HG03342 (cell line): ENCODE measurements around the gene NDE1.
"Not testable (repeated sequence)": the region's sequence is repeated elsewhere in the genome, so short reads cannot be mapped to it uniquely, and the experiment has no call there.

ENCODE experiments used
- ATAC-seq: cut with Tn5 transposase; IDR thresholded peaks from one replicate; pipeline ENCODE4 v1.9.1; 2021; ENCODE audit warnings: mild to moderate bottlenecking, moderate library complexity; ENCODE audit not compliant: unreplicated experiment

Gene NDE1

DNA sequence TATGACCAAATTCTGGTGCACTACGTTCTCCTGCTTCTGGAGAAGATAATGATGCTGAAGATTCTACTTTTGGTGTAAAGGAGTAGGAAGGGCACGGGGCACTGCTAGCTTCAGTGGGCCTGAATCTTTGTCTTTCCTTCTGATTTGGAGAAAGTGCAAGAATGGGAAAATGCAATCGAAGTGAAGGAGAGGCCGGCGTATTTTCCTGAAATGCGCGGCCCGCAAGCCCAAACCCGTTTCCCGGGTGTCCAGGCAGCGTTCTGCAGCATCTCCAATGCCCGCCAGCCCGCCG lies 372 bp upstream of the NDE1 start:
- no peak for ATAC-seq

DNA sequence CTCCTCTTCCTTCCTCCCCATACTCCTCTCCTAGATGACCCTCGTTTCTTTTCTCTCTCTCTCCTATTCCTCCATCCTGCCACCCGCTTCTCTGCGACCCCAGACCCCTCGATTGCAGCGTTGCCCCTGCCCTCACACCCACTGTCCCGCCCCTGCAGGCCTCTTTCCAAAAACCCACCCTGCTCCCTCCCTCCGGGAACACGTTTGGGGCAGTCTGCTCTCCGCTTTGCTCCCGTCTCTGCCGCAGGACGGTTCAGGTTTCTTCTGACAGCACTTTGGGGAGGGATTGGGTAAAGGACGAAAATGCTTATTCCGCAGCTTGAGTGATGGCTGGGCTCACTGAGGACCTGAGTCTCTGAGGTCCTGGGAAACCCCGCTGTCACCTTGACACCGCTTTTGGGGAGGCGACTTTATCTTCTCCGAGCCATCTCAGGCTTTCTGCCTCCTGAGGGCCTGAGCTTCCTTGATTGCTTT lies 690 bp downstream of the NDE1 start:
- no peak for ATAC-seq

DNA sequence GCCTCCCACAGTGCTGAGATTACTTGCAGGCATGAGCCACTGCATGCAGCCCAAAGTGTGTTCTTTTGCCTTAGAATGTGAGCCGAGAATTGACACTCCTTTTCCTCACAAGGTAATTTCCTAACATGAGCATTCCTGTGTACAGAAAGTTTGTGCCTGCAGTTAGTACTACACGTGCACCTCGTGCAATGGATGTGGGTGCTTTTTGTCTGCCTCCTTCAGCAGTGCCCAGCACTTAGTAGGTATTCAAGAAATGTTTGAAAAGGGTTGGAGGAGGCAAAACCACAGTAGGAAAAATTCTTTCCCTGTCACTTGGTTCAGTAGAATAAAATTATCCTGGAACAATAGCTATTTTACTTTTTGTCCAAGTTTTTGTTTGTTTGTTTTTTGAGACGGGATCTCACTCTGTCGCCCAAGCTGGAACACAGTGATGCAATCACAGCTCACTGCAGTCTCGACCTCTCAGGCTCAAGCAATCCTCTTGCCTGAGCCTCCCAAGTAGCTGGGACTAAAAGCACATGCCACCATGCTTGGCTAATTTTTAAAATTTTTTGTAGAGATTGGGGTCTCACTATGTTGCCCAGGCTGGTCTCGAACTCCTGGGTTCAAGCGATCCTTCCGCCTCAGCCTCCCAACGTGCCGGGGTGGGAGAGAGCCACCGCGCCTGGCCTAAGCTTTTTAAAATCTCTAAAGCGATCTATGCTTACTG lies 2.4 kb downstream of the NDE1 start:
- ATAC-seq = no peak

DNA sequence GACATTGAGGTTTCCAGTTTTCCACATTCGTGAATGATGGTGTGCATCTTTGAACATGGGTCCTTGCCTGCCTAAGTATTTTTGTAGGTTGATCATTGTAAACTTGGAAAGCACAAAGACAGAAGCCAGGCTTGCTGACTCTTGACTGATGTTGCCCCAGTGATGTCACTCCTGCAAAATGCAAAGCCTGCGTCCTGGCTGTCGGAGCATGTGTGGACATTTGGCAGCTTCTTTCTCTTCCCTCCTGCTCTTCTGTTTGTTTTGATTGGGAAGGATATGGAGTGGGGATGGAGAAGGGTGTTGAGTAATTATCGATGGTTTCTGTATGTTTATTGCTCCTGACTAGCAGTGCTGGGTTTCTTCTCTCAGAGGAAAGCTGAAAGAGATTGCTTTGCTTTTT lies 3.2 kb downstream of the NDE1 start:
- no peak for ATAC-seq

DNA sequence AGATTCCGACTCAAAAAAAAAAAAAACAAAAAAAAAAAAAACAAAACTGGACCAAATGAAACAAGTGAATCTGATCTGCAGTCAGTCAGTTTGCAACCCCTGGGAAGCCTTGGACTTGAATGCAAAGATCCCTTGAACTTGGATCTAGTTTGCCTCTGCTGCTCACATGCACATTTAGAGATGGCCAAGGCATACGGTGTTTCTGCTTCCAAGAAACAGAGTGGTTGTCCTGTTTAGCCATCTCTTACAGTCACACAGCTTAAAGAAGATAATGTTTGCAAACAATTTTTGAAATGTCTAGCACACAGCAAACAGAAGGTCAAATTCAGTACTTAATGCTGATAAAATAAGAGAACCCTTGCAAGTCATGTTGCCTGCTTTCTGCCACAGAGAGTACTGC lies 4.5 kb downstream of the NDE1 start:
- no peak for ATAC-seq

DNA sequence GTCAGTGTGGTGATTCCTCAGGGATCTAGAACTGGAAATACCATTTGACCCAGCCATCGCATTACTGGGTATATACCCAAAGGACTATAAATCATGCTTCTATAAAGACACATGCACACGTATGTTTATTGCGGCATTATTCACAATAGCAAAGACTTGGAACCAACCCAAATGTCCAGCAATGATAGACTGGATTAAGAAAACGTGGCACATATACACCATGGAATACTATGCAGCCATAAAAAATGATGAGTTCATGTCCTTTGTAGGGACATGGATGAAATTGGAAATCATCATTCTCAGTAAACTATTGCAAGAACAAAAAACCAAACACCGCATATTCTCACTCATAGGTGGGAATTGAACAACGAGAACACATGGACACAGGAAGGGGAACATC lies 5.5 kb downstream of the NDE1 start:
- ATAC-seq = not testable (repeated sequence)

DNA sequence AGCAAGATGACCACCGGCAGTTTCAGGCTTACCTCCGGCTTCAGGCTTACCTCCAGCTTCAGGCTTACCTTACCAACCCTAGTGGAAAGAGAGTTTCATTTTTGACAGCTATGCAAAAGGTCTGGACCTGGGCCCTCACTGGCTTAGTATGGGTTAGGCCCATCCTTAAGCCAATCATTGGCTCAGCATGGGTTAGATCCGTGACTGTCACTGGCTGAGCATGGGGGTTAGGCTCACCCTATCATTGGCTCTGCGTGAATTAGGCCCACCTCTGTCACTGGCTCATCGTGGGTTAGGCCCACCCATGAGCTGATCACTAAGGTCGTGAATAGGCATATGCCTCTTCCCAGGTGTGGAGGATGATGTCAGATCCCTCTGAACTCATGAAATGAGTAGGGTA lies 8.1 kb downstream of the NDE1 start:
- ATAC-seq = no peak

DNA sequence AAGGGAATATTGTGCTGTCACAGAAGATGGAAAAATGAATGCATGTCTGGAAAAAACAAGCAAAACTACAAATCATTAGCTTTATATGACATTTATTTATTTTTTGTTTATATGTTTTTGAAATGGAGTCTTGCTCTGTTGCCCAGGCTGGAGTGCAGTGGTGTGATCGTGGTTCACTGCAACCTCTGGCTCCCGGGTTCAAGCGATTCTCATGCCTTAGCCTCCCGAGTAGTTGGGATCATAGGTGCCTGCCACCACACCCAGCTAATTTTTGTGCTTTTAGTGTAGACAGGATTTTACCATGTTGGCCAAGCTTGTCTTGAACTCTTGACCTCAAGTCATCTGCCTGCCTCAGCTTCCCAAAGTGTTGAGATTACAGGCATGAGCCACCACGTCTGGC lies 8.5 kb downstream of the NDE1 start:
- no peak for ATAC-seq

DNA sequence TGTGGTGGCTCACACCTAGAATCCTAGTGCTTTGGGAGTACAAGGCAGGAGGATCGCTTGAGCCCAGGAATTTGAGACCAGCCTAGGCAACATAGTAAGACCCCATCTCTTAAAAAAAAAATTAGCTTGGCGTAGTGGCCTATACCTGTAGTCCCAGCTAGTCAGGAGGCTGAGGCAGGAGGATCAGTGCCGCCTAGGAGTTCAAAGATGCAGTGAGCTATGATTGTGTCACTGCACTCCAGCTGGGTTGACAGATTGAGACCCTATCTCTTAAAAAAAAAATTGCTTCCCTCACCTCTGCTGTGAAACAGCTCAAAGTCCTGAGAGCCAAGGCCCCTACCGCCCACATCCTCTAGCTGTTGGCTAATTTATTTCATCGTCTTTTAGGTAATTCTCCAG lies 10.2 kb downstream of the NDE1 start:
- ATAC-seq = no peak

DNA sequence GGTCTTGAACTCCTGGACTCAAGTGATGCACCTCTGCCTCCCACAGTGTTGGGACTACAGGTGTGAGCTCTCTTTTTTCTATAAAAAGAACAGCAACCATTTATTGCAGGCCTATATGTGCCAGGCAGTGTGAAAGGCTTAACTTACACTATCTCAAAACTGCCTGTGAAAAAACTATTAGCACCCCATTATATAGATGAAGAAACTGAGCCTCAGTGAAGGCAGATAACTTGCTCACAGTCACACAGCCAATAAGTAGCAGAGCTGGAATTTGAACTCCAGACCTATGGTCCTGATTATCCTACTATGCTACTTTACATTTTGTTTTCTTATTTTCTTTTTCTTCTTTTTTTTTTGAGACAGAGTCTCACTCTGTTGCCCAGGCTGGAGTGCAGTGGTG lies 15.1 kb downstream of the NDE1 start:
- no peak for ATAC-seq

DNA sequence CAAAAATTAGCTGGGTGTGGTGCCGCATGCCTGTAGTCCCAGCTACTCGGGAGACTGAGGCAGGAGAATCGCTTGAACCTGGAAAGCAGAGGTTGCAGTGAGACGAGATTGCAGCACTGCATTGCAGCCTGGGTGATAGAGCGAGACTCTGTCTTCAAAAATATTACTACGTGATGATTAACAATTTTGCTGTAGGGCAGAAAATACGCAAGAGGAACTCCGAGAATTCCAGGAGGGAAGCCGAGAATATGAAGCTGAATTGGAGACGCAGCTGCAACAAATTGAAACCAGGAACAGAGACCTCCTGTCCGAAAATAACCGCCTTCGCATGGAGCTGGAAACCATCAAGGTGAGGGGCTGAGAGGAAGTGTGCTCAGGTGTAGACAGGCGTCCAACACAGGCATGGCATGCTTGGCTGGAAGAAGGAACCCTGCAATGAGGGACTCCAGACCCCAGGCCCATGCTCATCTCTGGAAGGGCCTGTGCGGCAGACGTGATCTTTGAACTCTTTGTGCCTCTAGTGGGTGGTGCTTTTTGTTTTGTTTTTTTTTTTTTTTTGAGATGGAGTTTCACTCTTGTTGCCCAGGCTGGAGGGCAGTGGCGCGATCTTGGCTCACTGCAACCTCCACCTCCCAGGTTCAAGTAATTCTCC lies 17.2 kb downstream of the NDE1 start:
- ATAC-seq = no peak

DNA sequence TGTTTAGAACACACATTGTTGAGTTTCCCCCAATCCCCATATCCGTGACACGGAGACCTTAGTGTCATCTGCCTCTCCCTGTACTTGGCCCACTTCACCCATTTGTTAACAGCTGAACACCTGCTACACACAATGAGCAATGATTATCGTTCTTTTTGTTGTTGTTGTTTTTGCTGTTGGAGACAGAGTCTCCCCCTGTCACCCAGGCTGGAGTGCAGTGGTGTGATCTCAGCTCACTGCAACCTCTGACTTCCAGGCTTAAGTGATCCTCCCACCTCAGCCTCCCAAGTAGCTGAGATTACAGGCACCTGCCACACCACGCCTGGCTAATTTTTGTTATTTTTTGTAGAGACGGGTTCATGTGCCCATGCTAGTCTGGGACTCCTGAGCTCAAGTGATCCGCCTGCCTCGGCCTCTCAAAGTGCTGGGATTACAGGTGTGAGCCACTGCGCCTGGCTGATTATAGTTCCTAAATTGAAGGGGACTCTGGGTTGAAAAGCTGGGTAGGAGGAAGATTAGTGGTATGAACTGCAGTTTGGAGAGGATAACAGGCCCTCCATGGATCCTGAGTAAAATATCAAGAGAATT lies 21.6 kb downstream of the NDE1 start:
- ATAC-seq = no peak

DNA sequence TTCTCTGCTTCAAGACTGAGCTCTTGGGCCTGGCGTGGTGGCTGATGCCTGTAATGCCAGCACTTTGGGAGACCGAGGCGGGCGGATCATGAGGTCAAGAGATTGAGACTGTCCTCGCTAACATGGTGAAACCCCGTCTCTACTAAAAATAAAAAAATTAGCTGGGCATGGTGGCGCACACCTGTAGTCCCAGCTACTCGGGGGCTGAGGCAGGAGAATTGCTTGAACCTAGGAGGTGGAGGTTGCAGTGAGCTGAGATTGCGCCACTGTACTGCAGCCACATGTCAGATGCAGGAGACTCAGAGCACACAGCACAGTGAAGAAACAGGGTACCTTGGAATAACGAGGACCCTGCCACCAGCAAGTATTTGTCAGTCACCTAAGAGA lies 22.1 kb downstream of the NDE1 start:
- not testable (repeated sequence) for ATAC-seq

DNA sequence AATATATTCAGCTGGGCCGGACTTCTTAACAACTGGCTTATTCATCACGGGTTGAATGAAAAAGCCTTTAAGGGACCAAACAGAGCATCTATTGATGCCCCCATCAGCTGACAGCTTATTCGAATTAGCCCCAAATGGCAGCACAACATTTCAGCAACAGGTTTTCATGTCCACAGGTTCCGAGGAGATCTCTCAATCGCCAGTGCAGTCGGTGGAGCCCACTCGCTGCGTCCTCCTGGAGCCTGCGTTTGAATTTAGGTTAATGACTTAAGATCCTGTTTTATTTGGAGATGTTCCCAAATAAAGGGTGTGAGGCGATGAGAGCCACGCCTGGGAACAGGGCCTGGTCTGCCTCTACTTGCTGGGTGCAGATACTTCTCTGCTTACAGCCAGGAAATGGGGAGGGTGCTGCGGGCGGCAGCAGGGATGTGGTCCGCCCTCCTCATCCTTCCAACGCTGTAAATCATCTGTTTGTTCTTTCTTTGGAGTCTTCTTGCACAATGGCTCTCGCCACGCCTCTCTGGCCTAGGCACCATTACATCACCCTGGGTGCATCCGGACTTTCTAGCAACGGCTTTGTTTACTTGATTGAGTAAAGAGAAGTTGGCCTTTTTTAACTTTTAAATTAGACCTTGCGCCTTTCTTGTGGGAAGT lies 22.6 kb downstream of the NDE1 start:
- no peak for ATAC-seq

DNA sequence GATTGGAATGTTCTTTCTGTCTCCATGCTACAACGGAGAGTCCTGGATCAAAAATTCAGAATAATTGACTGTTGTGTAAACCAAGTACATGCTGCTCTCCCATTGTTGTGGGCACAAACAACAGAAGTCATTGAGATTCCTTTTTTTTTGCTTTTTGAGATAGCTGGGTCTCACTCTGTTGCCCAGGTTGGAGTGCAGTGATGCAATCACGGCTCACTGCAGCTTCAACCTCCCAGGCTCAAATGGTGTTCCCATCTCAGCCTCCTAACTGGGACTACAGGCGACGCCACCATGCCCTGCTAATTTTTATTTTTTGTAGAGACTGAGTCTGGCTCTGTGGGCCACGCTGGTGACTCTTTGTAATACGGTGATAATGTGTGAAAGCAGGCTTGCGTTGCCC lies 24.5 kb downstream of the NDE1 start:
- no peak for ATAC-seq

DNA sequence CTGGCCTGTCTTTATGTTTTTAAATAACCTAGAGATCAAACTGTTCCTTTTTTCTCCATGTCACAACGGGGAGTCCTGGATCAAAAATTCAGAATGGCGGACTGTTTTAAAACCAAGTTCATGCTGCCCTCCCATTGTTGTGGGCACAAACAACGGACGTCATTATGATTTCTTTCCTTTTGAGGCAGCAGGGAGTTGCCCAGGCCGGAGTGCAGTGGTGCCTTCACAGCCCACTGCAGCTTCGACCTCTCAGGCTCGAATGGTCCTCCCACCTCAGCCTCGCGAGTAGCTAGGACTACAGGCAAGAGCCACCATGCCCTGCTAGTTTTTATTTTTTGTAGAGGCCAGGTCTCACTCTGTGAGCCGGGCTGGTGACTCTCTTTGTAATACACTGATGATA lies 26.5 kb downstream of the NDE1 start:
- ATAC-seq = no peak

DNA sequence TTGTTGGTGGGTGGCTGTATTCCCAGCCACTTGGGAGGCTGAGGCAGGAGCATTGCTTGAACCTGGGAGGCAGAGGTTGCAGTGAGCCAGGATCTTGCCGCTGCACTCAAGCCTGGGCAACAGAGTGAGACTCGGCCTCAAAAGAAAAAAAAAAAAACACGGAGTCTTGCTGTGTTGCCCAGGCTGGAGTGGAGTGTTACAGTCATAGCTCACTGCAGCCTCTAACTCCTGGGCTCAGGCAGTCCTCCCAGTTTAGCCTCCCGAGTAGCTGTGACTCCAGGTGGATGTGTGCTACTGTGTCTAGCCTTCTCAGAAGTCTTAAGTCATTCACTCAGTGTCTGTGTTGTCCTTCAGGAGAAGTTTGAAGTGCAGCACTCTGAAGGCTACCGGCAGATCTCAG lies 27.4 kb downstream of the NDE1 start:
- no peak for ATAC-seq

DNA sequence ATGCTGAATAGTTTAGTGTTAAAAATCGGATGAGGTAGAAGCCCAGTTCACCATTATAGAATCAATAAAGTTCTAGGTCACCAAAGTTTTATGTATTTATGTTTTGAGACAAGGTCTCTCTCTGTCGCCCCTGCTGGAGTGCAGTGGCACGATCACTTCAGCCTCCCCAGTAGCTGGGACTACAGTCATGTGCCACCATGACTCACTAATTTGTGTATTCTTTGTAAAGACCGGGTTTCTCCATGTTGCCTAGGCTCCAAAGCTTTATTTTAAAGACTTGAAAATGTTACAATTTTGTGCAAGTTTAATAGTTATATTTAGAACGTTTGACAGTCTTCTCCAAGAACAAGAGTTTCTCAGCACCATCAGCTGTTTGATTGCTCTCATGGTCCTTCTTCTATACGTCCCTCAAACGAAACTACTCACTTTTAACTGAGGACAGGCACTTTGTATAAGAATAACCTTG lies 32.1 kb downstream of the NDE1 start:
- no peak for ATAC-seq

DNA sequence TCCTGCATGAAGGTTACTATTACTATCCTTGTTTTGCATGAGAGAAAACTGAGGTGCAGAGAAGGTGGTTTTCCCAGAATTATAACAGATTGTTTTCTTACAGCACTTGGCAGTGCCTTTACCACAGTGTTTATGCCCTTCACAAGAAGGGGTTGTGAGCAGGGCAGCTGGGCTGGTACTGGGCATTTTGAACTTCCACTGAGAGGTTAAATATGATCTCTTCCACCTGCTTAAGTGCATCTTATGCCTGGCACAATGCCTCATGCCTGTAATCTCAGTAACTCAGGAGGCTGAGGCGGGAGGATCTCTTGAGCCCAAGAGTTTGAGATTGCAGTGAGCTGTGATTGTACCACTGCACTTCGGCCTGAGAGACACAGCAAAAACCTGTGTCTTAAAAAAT lies 36.2 kb downstream of the NDE1 start:
- ATAC-seq = no peak

DNA sequence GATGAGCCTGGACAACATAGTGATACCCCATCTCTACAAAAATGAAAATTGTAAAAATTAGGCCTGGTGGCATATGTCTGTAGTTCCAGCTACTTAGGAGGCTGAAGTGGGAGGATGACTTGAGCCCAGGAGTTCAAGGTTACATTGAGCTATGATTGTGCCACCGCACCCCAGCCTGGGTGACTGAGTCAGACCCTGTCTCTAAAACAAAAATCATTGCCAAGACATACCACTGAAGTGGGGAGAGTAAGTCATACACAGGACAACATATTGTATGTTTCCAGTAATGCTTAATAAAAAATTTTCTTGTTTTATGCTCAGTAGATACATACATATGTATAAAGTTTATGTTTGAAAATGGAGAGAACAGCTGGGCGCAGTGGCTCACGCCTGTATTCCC lies 39.2 kb downstream of the NDE1 start:
- no peak for ATAC-seq

DNA sequence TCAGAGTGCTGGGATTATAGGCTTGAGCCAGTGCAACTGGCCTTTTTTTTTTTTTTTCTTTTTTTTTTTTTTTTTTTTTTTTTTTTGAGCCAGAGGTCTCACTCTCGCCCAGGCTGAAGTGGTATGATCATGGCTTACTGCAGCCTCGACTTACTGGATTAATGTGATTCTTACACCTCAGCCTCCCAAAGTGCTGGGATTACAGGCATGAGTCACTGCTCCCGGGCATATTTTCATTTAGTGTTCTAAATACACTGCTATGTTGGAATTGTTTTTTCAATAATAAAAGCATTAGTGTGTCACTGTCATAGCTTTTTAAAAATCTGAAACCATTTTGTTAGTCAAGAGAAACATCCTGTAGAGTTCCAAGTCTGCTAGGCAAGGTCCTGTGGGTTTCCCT lies 40.3 kb downstream of the NDE1 start:
- no peak for ATAC-seq

DNA sequence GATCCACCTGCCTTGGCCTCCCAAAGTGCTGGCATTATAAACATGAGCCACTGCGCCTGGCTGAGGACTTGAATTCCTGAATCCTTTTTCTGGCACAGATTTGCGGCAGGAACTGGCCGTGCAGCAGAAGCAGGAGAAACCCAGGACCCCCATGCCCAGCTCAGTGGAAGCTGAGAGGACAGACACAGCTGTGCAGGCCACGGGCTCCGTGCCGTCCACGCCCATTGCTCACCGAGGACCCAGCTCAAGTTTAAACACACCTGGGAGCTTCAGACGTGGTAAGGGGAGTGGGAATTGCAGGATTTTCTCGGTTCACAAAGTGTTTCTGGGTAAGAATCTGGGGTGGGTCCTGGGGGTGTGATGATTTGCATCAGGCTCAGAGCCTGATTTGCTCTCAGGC lies 41.0 kb downstream of the NDE1 start:
- ATAC-seq = no peak
